NCI-H2107 (cell line): ENCODE data around the gene SMPX.

Experiments used
- DNase-seq: peaks from one replicate; lab custom pipeline; 2025; lab: John Stamatoyannopoulos, UW

Gene SMPX

GRCh38 chrX:21711848-21712197 lies 46.1 kb downstream of the SMPX start:
- no peak for DNase-seq

- no peak for DNase-seq
These were observed 46.6 kb downstream of the SMPX start for GRCh38 chrX:21711129-21711847.

- DNase-seq, result no peak
These were observed 49.8 kb downstream of the SMPX start for GRCh38 chrX:21708116-21708515.

GRCh38 chrX:21705225-21705624 lies 52.7 kb downstream of the SMPX start:
- DNase-seq, result no peak

- no peak for DNase-seq
These were observed 55.2 kb downstream of the SMPX start for GRCh38 chrX:21702725-21703124.

- no peak for DNase-seq
These were observed 56.9 kb downstream of the SMPX start for GRCh38 chrX:21700967-21701366.

GRCh38 chrX:21700275-21700674 lies 57.6 kb downstream of the SMPX start:
- no peak for DNase-seq

GRCh38 chrX:21699136-21699535 lies 58.8 kb downstream of the SMPX start:
- no peak for DNase-seq

- no peak for DNase-seq
These were observed 59.6 kb downstream of the SMPX start for GRCh38 chrX:21698272-21698671.

- DNase-seq, result no peak
These were observed 66.4 kb downstream of the SMPX start for GRCh38 chrX:21691512-21692018.

- DNase-seq, result no peak
These were observed 74.0 kb downstream of the SMPX start for GRCh38 chrX:21683941-21684340.

- no peak for DNase-seq
These were observed 79.8 kb downstream of the SMPX start for GRCh38 chrX:21678048-21678612.

- no peak for DNase-seq
These were observed 82.0 kb downstream of the SMPX start for GRCh38 chrX:21675931-21676330.

GRCh38 chrX:21674430-21675186 lies 83.3 kb downstream of the SMPX start:
- DNase-seq, result no peak

- no peak for DNase-seq
These were observed 91.2 kb downstream of the SMPX start for GRCh38 chrX:21666679-21667078.

GRCh38 chrX:21666252-21666651 lies 91.7 kb downstream of the SMPX start:
- no peak for DNase-seq

GRCh38 chrX:21662761-21663160 lies 95.2 kb downstream of the SMPX start:
- no peak for DNase-seq

- DNase-seq, result no peak
These were observed 96.6 kb downstream of the SMPX start for GRCh38 chrX:21661316-21661715.

GRCh38 chrX:21660156-21660555 lies 97.8 kb downstream of the SMPX start:
- no peak for DNase-seq

GRCh38 chrX:21659320-21659719 lies 98.6 kb downstream of the SMPX start:
- no peak for DNase-seq

GRCh38 chrX:21658746-21659145 lies 99.2 kb downstream of the SMPX start:
- DNase-seq, result no peak

- no peak for DNase-seq
These were observed 99.7 kb downstream of the SMPX start, which contains the start of gene KLHL34 for GRCh38 chrX:21658152-21658737. Gene KLHL34 (minus strand): TSS chrX:21658330. CDS start chrX:21657788, 542 bp downstream.
